HCT116 (cell line): ENCODE results near the gene PEF1. TPM values are rescaled to one million over a fixed set of nuclear protein-coding genes. Genes with fewer than 3 reads are reported as not detected.

ENCODE experiments used
- ATAC-seq: fragments of 200-7000 bp; cut with Tn5 transposase; 2 replicates; pipeline ENCODE4 v1.9.1; 2020; ENCODE audit warnings: mild to moderate bottlenecking, moderate library complexity
- BruUV-seq: library from RNA; stranded (reverse); fragments of 400-500 nt; replicated peaks from 2 replicates; lab custom pipeline; 2021; lab: Mats Ljungman, UMichigan
- CTCF ChIA-PET: fragments of 300-600 bp; sonication (Branson Sonifier 250); formaldehyde crosslinking; loops from one replicate; lab custom pipeline; 2021; ENCODE audit warnings: antibody characterized with exemption; lab: Charles Lee
- POLR2A ChIA-PET: fragments of 300-600, 350-600 bp; sonication (Branson Sonifier 250); formaldehyde crosslinking; loops from one replicate; lab custom pipeline; 2021; ENCODE audit warnings: antibody characterized with exemption; lab: Charles Lee
- RAD21 ChIA-PET, 2 experiments: fragments of 300-600 bp; sonication (Branson Sonifier 250); formaldehyde crosslinking; loops; one replicate each; lab custom pipeline; 2023; ENCODE audit warnings: low total read pairs in 2 of 2; ENCODE audit not compliant: uncharacterized antibody in 2 of 2, unreplicated experiment in 2 of 2, low non-redundant PET in 1 of 2; lab: Charles Lee
- DNase-seq: peaks from one replicate; pipeline ENCODE4 v3.0.0-alpha.2; 2010; ENCODE audit warnings: low read depth, low spot score
- H2AFZ ChIP-seq: fragments of 200-600 bp; shearing (Covaris generic), sonication (generic); 2 replicates; pipeline ENCODE4 v1.6.1; 2017; ENCODE audit warnings: low read depth, mixed run types, mixed read lengths, antibody characterized with exemption, low read length; ENCODE audit not compliant: poor library complexity, severe bottlenecking
- H3K27ac ChIP-seq: 2 replicates; pipeline ENCODE4 v1.5.1; 2012; ENCODE audit warnings: low read depth, low read length
- H3K27me3 ChIP-seq: fragments of 200-600 bp; sonication (generic); 2 replicates; pipeline ENCODE4 v1.6.1; 2016; ENCODE audit warnings: mixed run types, low read length, mixed read lengths; ENCODE audit not compliant: insufficient read depth
- H3K36me3 ChIP-seq, 2 experiments: fragments of 200-500 bp in 1 of 2; fragments of 200-600 bp in 1 of 2; sonication (Bioruptor generic) in 1 of 2; sonication (generic) in 1 of 2; 2 replicates each; pipeline versions ENCODE4 v1.5.1 to v1.6.1; 2014 to 2016; ENCODE audit warnings: low read length in 2 of 2, inconsistent platforms in 1 of 2, mixed read lengths in 1 of 2, mixed run types in 1 of 2; ENCODE audit not compliant: insufficient read depth in 2 of 2, control insufficient read depth in 1 of 2
- H3K4me1 ChIP-seq, 2 experiments: fragments of 200-600 bp in 1 of 2; sonication (generic) in 1 of 2; 2 replicates each; pipeline versions ENCODE4 v1.5.1 to v1.6.1; 2012 to 2017; ENCODE audit warnings: low read length in 2 of 2, inconsistent platforms in 1 of 2, mild to moderate bottlenecking in 1 of 2, mixed read lengths in 1 of 2, mixed run types in 1 of 2, moderate library complexity in 1 of 2; ENCODE audit not compliant: insufficient read depth in 2 of 2, control insufficient read depth in 1 of 2
- H3K4me2 ChIP-seq: fragments of 200-600 bp; sonication (generic); 2 replicates; pipeline ENCODE4 v1.6.1; 2017; ENCODE audit warnings: mixed run types, low read length, mixed read lengths
- H3K4me3 ChIP-seq, 2 experiments: fragments of 200-600 bp in 1 of 2; sonication (generic) in 1 of 2; replicated peaks in 1 of 2; 2 replicates each; pipeline ENCODE4 v1.5.1; 2011 to 2016; ENCODE audit warnings: low read length in 2 of 2, control low read depth in 1 of 2, low read depth in 1 of 2, mild to moderate bottlenecking in 1 of 2, mixed read lengths in 1 of 2, mixed run types in 1 of 2
- H3K79me2 ChIP-seq: fragments of 200-600 bp; sonication (generic); 2 replicates; pipeline ENCODE4 v1.6.1; 2017; ENCODE audit warnings: mild to moderate bottlenecking, mixed run types, low read length, moderate library complexity, mixed read lengths; ENCODE audit not compliant: insufficient read depth
- H3K9ac ChIP-seq: fragments of 200-600 bp; sonication (generic); 2 replicates; pipeline ENCODE4 v1.6.1; 2016; ENCODE audit warnings: low read length, mixed read lengths
- H3K9me2 ChIP-seq: fragments of 200-600 bp; sonication (generic), shearing (Covaris generic); 2 replicates; pipeline ENCODE4 v1.6.1; 2017; ENCODE audit warnings: mixed run types, mild to moderate bottlenecking, moderate library complexity; ENCODE audit not compliant: insufficient read depth
- H3K9me3 ChIP-seq, 2 experiments: fragments of 200-500 bp in 1 of 2; fragments of 200-600 bp in 1 of 2; sonication (Bioruptor generic) in 1 of 2; sonication (generic) in 1 of 2; 2 replicates each; pipeline ENCODE4 v1.6.1; 2014 to 2017; ENCODE audit warnings: low read length in 2 of 2, mixed read lengths in 2 of 2, inconsistent platforms in 1 of 2, low read depth in 1 of 2, mild to moderate bottlenecking in 1 of 2, mixed run types in 1 of 2, moderate library complexity in 1 of 2; ENCODE audit not compliant: control insufficient read depth in 1 of 2, insufficient read depth in 1 of 2
- H4K20me1 ChIP-seq: fragments of 200-600 bp; sonication (generic), shearing (Covaris generic); 2 replicates; pipeline ENCODE4 v1.6.1; 2017; ENCODE audit warnings: mixed run types, mild to moderate bottlenecking, moderate library complexity; ENCODE audit not compliant: insufficient read depth
- CTCF ChIP-seq, 3 experiments: fragments of 200-600 bp in 1 of 3; sonication (generic) in 1 of 3; IDR thresholded peaks in 2 of 3; conservative IDR thresholded peaks in 1 of 3; 2 replicates each; pipeline ENCODE4 v1.5.1; 2012 to 2017; ENCODE audit warnings: low read depth in 2 of 3, low read length in 2 of 3, antibody characterized with exemption in 1 of 3, borderline replicate concordance in 1 of 3, control low read depth in 1 of 3, mild to moderate bottlenecking in 1 of 3, mixed read lengths in 1 of 3, mixed run types in 1 of 3, moderate library complexity in 1 of 3; ENCODE audit not compliant: insufficient read depth in 1 of 3
- ELF1 ChIP-seq: IDR thresholded peaks from 2 replicates; pipeline ENCODE4 v1.6.1; 2012; ENCODE audit warnings: low read depth, borderline replicate concordance
- RAD21 ChIP-seq: IDR thresholded peaks from 2 replicates; pipeline ENCODE4 v1.6.1; 2012; ENCODE audit warnings: low read depth, mild to moderate bottlenecking
- SP1 ChIP-seq: IDR thresholded peaks from 2 replicates; pipeline ENCODE4 v1.6.1; 2012; ENCODE audit warnings: low read depth
- ZBTB33 ChIP-seq: IDR thresholded peaks from 2 replicates; pipeline ENCODE4 v1.6.1; 2011; ENCODE audit warnings: mild to moderate bottlenecking, low read length, moderate library complexity; ENCODE audit not compliant: insufficient replicate concordance; ENCODE audit errors: extremely low read depth
- ZFX ChIP-seq: fragments of 450-650 bp; IDR thresholded peaks from 2 replicates; pipeline ENCODE4 v1.6.1; 2017
- ZNF274 ChIP-seq: fragments of 200-500 bp; sonication (Bioruptor generic); IDR thresholded peaks from 2 replicates; pipeline ENCODE4 v1.6.1; 2014; ENCODE audit warnings: mild to moderate bottlenecking, low read depth, low read length, inconsistent platforms
- intact Hi-C: fragments of 100-400 bp; cut with micrococcal nuclease; formaldehyde crosslinking; loops from 2 replicates; pipeline ENCODE4 v1.10.0; 2022
- total RNA-seq: library from RNA; stranded (reverse); gene quantifications from one replicate; pipeline ENCODE4 v1.2.1, GENCODE V29; 2021; ENCODE audit not compliant: unreplicated experiment
- TF ChIP-seq, protein P1 (sequence below): IDR thresholded peaks from 2 replicates; pipeline ENCODE4 v1.6.1; 2012

PEF1 gene
- total RNA-seq, 1 experiment from 2014 or later = 37.6 TPM

- Histone ChIP-seq H3K9ac (no peak overlapping the region), H2AFZ (no peak overlapping the region), H3K4me1 (no peaks in the 10 kb centered on the region), H3K27ac (no peak overlapping the region), H3K36me3 (no peaks in the 10 kb centered on the region), H3K4me3 (no peak overlapping the region), H3K79me2 (no peaks in the 10 kb centered on the region), H4K20me1 (no peaks in the 10 kb centered on the region)
- CTCF ChIA-PET = interaction anchor here (1.5 kb wide), 1 partner anchor 111 kb away, joined by 8 read pairs; no protein-coding TSS in a partner anchor
- RAD21 ChIA-PET = no interaction called here
- POLR2A ChIA-PET = no interaction called here
- no peak for ATAC-seq
- intact Hi-C loops = no loop called here
- TF ChIP-seq CTCF (IDR thresholded peaks at IDR 0.05 in 2 of 3, conservative IDR thresholded peaks at IDR 0.05 in 1 of 3; ENCODE audit: borderline replicate concordance in 1 of 3, insufficient read depth in 1 of 3, low read depth in 2 of 3, low read length in 2 of 3) (no peak), ELF1 (no peak), ZFX (no peak), SP1 (no peak), ZNF274 (no peak), ZBTB33 (no peak), RAD21 (no peak)
- TF ChIP-seq, protein P1, sequence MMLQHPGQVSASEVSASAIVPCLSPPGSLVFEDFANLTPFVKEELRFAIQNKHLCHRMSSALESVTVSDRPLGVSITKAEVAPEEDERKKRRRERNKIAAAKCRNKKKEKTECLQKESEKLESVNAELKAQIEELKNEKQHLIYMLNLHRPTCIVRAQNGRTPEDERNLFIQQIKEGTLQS = no peak
- TF ChIP-seq, all 23 proteins: peak for 0
- no peaks in the 10 kb centered on the region for H3K9me3 ChIP-seq
- DNase-seq = no peak
- no peak overlapping the region for H3K4me2 ChIP-seq
- H3K9me2 ChIP-seq = no peaks in the 10 kb centered on the region
- no peaks in the 10 kb centered on the region for H3K27me3 ChIP-seq
- no TSS peak for BruUV-seq
Measured at GRCh38 chr1:31677949-31678348, 33.3 kb upstream of the PEF1 start.
